ENCODE results near the gene TBCC. TPM values are rescaled to one million over a fixed set of nuclear protein-coding genes. Genes with fewer than 3 reads are reported as not detected.

TBCC gene
- total RNA-seq, 1 donor from 2014 or later = 35.2 TPM

DNA sequence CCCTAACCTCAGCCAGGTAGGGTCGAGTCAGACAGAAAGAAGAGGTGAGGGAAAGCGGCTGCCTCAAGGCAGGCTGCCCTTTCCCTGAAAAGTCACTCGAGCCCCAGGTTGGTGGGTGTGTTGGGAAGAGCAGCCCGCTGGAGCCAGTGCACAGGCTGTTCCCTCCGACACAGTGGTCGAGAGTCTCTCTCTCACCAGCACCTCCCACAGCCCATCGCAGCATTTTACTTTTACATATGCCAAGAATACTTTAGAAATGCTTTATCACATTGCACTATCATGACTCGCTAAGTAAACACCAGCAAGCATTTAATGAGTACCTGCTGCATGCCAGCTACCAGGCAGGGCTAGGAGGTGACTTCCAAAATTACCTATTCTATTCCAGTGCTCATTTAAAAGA lies 25.2 kb downstream of the TBCC start:
- Mint-ChIP-seq H3K4me3 (ENCODE audit: unreplicated experiment) (no peak overlapping the region), H3K27me3 (ENCODE audit: unreplicated experiment) (peaks cover 3% of the 10 kb centered on the region), H3K9me3 (ENCODE audit: unreplicated experiment) (no peaks in the 10 kb centered on the region), H3K27ac (ENCODE audit: unreplicated experiment) (no peak overlapping the region), H3K4me1 (ENCODE audit: low read depth, unreplicated experiment) (no peaks in the 10 kb centered on the region), H3K36me3 (ENCODE audit: unreplicated experiment) (no peaks in the 10 kb centered on the region)
- DNase-seq = no peak
- TF ChIP-seq, protein P1, sequence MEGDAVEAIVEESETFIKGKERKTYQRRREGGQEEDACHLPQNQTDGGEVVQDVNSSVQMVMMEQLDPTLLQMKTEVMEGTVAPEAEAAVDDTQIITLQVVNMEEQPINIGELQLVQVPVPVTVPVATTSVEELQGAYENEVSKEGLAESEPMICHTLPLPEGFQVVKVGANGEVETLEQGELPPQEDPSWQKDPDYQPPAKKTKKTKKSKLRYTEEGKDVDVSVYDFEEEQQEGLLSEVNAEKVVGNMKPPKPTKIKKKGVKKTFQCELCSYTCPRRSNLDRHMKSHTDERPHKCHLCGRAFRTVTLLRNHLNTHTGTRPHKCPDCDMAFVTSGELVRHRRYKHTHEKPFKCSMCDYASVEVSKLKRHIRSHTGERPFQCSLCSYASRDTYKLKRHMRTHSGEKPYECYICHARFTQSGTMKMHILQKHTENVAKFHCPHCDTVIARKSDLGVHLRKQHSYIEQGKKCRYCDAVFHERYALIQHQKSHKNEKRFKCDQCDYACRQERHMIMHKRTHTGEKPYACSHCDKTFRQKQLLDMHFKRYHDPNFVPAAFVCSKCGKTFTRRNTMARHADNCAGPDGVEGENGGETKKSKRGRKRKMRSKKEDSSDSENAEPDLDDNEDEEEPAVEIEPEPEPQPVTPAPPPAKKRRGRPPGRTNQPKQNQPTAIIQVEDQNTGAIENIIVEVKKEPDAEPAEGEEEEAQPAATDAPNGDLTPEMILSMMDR (IDR thresholded peaks at IDR 0.05; ENCODE audit: partially characterized antibody, unreplicated experiment) = no peak

DNA sequence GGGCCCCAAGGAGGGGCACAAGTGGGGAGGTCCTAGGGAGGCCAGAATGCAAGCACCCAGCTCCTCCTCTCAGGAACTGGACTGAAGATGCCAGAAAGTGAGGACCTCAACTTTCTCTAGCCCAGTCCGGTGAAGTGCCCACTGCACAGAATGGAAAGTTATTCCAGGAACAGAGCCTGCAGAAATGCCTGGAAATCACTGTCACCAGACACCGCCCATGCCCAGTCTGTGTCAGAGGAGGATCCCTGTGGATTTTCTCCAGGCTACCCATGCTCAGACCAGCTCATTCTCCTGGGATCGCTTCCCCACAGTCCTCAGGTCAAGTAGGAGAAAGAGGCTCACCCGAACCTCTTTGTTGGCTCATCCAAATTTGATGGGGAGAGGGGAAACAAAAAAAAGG lies 30.0 kb downstream of the TBCC start:
- H3K36me3 Mint-ChIP-seq (ENCODE audit: unreplicated experiment) = peaks cover 9% of the 10 kb centered on the region
- TF ChIP-seq, protein P1 (IDR thresholded peaks at IDR 0.05; ENCODE audit: partially characterized antibody, unreplicated experiment) = no peak
- DNase-seq = no peak
- H3K27ac Mint-ChIP-seq (ENCODE audit: unreplicated experiment) = no peak overlapping the region
- no peaks in the 10 kb centered on the region for H3K4me1 Mint-ChIP-seq (ENCODE audit: low read depth, unreplicated experiment)
- H3K27me3 Mint-ChIP-seq (ENCODE audit: unreplicated experiment) = peaks cover 2% of the 10 kb centered on the region
- H3K9me3 Mint-ChIP-seq (ENCODE audit: unreplicated experiment) = peaks cover 3% of the 10 kb centered on the region
- H3K4me3 Mint-ChIP-seq (ENCODE audit: unreplicated experiment) = no peak overlapping the region

DNA sequence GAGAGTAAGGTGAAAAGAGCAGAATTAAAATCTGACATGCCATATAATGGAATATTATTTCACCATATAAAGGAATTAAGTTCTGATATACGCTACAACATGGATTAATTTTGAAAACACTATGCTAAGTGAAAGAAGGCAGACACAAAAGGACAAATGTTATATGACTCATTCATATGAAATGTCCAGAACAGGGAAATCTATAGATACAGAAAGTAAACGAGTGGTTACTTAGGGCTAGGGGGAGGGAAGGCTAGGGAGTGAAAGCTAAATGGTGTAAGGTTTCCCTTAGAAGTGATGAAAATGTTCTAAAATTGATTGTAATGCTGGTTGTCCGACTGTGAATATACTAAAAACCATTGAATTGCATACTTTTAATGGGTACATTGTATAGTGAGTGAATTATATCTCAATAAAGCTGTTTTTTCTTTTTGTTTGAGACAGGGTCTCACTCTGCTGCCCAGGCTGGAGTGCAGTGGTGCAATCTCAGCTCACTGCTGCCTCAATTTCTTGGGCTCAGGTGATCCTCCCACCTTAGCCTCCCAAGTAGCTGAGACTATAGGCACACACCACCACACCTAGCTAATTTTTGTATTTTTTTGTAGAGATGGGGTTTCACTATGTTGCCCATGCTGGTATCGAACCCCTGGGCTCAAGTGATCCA lies 31.7 kb downstream of the TBCC start:
- TF ChIP-seq, protein P1 (IDR thresholded peaks at IDR 0.05; ENCODE audit: partially characterized antibody, unreplicated experiment) = no peak
- Mint-ChIP-seq H3K9me3 (ENCODE audit: unreplicated experiment) (peaks cover 3% of the 10 kb centered on the region), H3K27ac (ENCODE audit: unreplicated experiment) (no peak overlapping the region), H3K4me3 (ENCODE audit: unreplicated experiment) (no peak overlapping the region), H3K27me3 (ENCODE audit: unreplicated experiment) (peaks cover 2% of the 10 kb centered on the region), H3K4me1 (ENCODE audit: low read depth, unreplicated experiment) (no peaks in the 10 kb centered on the region), H3K36me3 (ENCODE audit: unreplicated experiment) (peaks cover 12% of the 10 kb centered on the region)
- DNase-seq = no peak

DNA sequence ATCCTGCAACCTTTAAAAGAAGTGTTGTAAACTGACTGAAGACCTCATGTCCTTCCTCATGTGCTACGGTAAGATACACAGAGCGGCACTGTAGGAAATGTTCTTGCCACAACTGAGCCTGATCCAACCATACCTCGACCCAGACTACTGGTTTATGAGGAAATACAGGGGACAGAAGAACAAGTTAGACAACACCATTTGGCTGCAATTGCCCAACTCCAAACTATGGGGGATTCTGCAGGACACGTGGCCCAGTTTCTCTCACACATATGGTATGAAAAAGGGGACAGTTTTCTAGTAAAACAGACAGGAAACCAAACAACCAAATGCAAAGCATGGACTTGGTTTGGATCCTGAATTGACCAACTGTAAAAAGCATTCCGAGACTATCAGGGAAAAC lies 34.0 kb downstream of the TBCC start:
- H3K36me3 Mint-ChIP-seq (ENCODE audit: unreplicated experiment) = peaks cover 12% of the 10 kb centered on the region
- no peak overlapping the region for H3K4me3 Mint-ChIP-seq (ENCODE audit: unreplicated experiment)
- H3K9me3 Mint-ChIP-seq (ENCODE audit: unreplicated experiment) = peaks cover 9% of the 10 kb centered on the region
- DNase-seq = no peak
- peaks cover 6% of the 10 kb centered on the region for H3K27me3 Mint-ChIP-seq (ENCODE audit: unreplicated experiment)
- no peak overlapping the region for H3K27ac Mint-ChIP-seq (ENCODE audit: unreplicated experiment)
- TF ChIP-seq, protein P1 (IDR thresholded peaks at IDR 0.05; ENCODE audit: partially characterized antibody, unreplicated experiment) = no peak
- no peaks in the 10 kb centered on the region for H3K4me1 Mint-ChIP-seq (ENCODE audit: low read depth, unreplicated experiment)

DNA sequence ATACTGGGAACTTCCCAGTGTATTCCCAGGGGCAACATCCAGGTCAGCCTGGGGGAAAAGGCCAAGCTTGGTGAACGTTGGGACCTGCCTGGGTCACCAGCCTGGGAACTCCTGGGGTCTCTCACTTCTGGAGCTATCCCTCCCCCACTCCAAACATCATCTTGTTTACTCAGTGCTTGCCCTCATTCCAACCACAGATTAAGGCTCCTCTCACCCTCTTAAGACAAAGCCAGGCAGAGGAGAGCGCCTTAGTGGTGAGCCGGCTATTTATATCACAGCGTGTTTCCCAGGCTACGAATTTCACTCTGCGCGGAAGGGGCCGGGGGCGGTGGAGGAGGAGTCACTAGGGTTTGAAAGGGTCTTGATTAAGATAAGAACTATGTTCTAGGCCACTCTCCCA lies 35.6 kb downstream of the TBCC start:
- TF ChIP-seq, protein P1 (IDR thresholded peaks at IDR 0.05; ENCODE audit: partially characterized antibody, unreplicated experiment) = no peak
- peaks cover 12% of the 10 kb centered on the region for H3K36me3 Mint-ChIP-seq (ENCODE audit: unreplicated experiment)
- no peaks in the 10 kb centered on the region for H3K4me1 Mint-ChIP-seq (ENCODE audit: low read depth, unreplicated experiment)
- peaks cover 11% of the 10 kb centered on the region for H3K9me3 Mint-ChIP-seq (ENCODE audit: unreplicated experiment)
- peaks cover 6% of the 10 kb centered on the region for H3K27me3 Mint-ChIP-seq (ENCODE audit: unreplicated experiment)
- no peak for DNase-seq
- no peak overlapping the region for H3K27ac Mint-ChIP-seq (ENCODE audit: unreplicated experiment)
- no peak overlapping the region for H3K4me3 Mint-ChIP-seq (ENCODE audit: unreplicated experiment)

Data from glutamatergic neuron (in vitro differentiated cells).